OCI-LY7 (cell line): ENCODE results near the gene SLAMF6. TPM values are rescaled to one million over a fixed set of nuclear protein-coding genes. Genes with fewer than 3 reads are reported as not detected.
A peak's percentile ranks its signal among the peaks of the same experiment; 100 is the strongest.

Experiments
- BruUV-seq: library from RNA; stranded (reverse); fragments of 400-500 nt; replicated peaks from 2 replicates; lab custom pipeline; 2021; lab: Mats Ljungman, UMichigan
- CTCF ChIA-PET: fragments of 300-600 bp; sonication (Branson Sonifier 250); formaldehyde crosslinking; loops from one replicate; lab custom pipeline; 2022; ENCODE audit warnings: antibody characterized with exemption; ENCODE audit not compliant: unreplicated experiment; lab: Charles Lee
- POLR2A ChIA-PET: fragments of 300-600 bp; sonication (Branson Sonifier 250); formaldehyde crosslinking; loops from one replicate; lab custom pipeline; 2022; ENCODE audit warnings: antibody characterized with exemption; lab: Charles Lee
- DNase-seq: peaks from one replicate; pipeline ENCODE4 v3.0.0-alpha.2; 2015; ENCODE audit warnings: low spot score
- H2AFZ ChIP-seq: fragments of 200-600 bp; sonication (generic), shearing (Covaris generic); 2 replicates; pipeline ENCODE4 v1.6.1; 2014; ENCODE audit warnings: mild to moderate bottlenecking, antibody characterized with exemption, low read length, moderate library complexity
- H3K27ac ChIP-seq: fragments of 200-600 bp; sonication (generic); 2 replicates; pipeline ENCODE4 v1.5.1; 2014; ENCODE audit warnings: mixed run types, low read depth, mild to moderate bottlenecking, moderate library complexity, low read length, inconsistent platforms; ENCODE audit not compliant: poor library complexity, severe bottlenecking
- H3K36me3 ChIP-seq: fragments of 200-600 bp; sonication (generic); 2 replicates; pipeline ENCODE4 v1.6.1; 2014; ENCODE audit warnings: mild to moderate bottlenecking, antibody characterized with exemption, low read length, moderate library complexity, mixed read lengths; ENCODE audit not compliant: insufficient read depth
- H3K4me1 ChIP-seq: fragments of 200-600 bp; sonication (generic); 2 replicates; pipeline ENCODE4 v1.5.1; 2014; ENCODE audit warnings: mild to moderate bottlenecking, low read length; ENCODE audit not compliant: insufficient read depth, poor library complexity, severe bottlenecking
- H3K4me2 ChIP-seq: fragments of 200-600 bp; sonication (generic); 2 replicates; pipeline ENCODE4 v1.6.1; 2014; ENCODE audit warnings: mild to moderate bottlenecking, low read length
- H3K4me3 ChIP-seq: fragments of 200-600 bp; sonication (generic); 2 replicates; pipeline ENCODE4 v1.5.1; 2014; ENCODE audit warnings: mild to moderate bottlenecking, low read depth, low read length; ENCODE audit not compliant: poor library complexity, severe bottlenecking
- H3K79me2 ChIP-seq: fragments of 200-600 bp; sonication (generic); 2 replicates; pipeline ENCODE4 v1.6.1; 2016; ENCODE audit warnings: low read depth, mild to moderate bottlenecking, low read length, moderate library complexity, mixed read lengths; ENCODE audit not compliant: insufficient read depth
- H3K9me2 ChIP-seq: fragments of 200-600 bp; sonication (generic); 2 replicates; pipeline ENCODE4 v1.6.1; 2016; ENCODE audit warnings: mild to moderate bottlenecking, low read length, mixed read lengths; ENCODE audit not compliant: insufficient read depth
- H3K9me3 ChIP-seq: fragments of 200-600 bp; sonication (generic); 2 replicates; pipeline ENCODE4 v1.6.1; 2014; ENCODE audit warnings: mild to moderate bottlenecking, mixed run types, low read length, mixed read lengths
- H4K20me1 ChIP-seq: fragments of 200-600 bp; sonication (generic); 2 replicates; pipeline ENCODE4 v1.6.1; 2014; ENCODE audit warnings: mild to moderate bottlenecking, antibody characterized with exemption, low read length, moderate library complexity, mixed read lengths; ENCODE audit not compliant: insufficient read depth
- EZH2phosphoT487 ChIP-seq: fragments of 200-600 bp; sonication (generic); IDR thresholded peaks from 2 replicates; pipeline ENCODE4 v1.6.1; 2018; ENCODE audit warnings: low read depth, borderline replicate concordance, mild to moderate bottlenecking, mixed run types, antibody characterized with exemption, low read length, moderate library complexity, mixed read lengths
- intact Hi-C: fragments of 100-400 bp; cut with micrococcal nuclease; formaldehyde crosslinking; loops from one replicate; pipeline ENCODE4 v1.10.0; 2022; ENCODE audit not compliant: unreplicated experiment
- total RNA-seq, 2 experiments: library from RNA; depleted of rRNA in 1 of 2; stranded (reverse); fragments of >200 nt in 1 of 2; shearing (Covaris generic) in 1 of 2; gene quantifications; 2 replicates each; pipeline ENCODE4 v1.2.3, GENCODE V29; 2014 to 2022
- TF ChIP-seq, protein P1 (sequence below): fragments of 200-600 bp; sonication (generic); conservative IDR thresholded peaks from 2 replicates; pipeline ENCODE4 v1.5.1; 2014; ENCODE audit warnings: mild to moderate bottlenecking, antibody characterized with exemption, low read length, moderate library complexity, mixed read lengths

The SLAMF6 gene
- total RNA-seq, 2 experiments from 2014 or later = 43.0 to 65.1 TPM

DNA sequence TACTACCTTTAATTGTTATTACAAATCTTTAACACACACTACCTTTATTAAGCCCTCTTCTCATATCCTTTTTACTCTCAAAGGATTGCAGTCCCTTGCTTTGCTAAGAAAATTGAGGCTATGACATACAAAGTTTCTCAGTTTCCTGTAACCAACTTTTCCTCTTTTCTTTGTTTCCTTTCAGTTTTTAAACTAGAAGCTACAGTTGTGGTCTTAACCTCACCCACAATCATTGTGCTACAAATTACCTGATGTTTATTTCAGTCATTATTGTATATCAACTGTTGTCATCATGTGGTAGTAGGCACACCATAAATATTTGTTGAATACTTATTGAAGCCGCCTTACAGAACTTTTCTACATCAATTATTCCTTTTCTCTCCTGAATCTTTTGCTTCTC lies 51.8 kb downstream of the SLAMF6 start:
- ChIA-PET CTCF (no interaction called here), POLR2A (interaction anchor here (0.9 to 3.5 kb wide), 8 partner anchors 10 to 39 kb away, joined by 3 to 30 read pairs (median 4); no protein-coding TSS in a partner anchor)
- DNase-seq = no peak
- Histone ChIP-seq H3K27ac (peak overlapping the region; percentile 7), H3K9me3 (peaks cover 10% of the 10 kb centered on the region), H3K4me1 (peaks cover 52% of the 10 kb centered on the region), H3K79me2 (no peaks in the 10 kb centered on the region), H3K4me3 (no peak overlapping the region), H2AFZ (peak overlapping the region; percentile 93), H4K20me1 (no peaks in the 10 kb centered on the region), H3K36me3 (no peaks in the 10 kb centered on the region), H3K4me2 (peak overlapping the region; percentile 36), H3K9me2 (no peaks in the 10 kb centered on the region)
- intact Hi-C loops = no loop called here
- BruUV-seq = no TSS peak
- TF ChIP-seq, protein P1, sequence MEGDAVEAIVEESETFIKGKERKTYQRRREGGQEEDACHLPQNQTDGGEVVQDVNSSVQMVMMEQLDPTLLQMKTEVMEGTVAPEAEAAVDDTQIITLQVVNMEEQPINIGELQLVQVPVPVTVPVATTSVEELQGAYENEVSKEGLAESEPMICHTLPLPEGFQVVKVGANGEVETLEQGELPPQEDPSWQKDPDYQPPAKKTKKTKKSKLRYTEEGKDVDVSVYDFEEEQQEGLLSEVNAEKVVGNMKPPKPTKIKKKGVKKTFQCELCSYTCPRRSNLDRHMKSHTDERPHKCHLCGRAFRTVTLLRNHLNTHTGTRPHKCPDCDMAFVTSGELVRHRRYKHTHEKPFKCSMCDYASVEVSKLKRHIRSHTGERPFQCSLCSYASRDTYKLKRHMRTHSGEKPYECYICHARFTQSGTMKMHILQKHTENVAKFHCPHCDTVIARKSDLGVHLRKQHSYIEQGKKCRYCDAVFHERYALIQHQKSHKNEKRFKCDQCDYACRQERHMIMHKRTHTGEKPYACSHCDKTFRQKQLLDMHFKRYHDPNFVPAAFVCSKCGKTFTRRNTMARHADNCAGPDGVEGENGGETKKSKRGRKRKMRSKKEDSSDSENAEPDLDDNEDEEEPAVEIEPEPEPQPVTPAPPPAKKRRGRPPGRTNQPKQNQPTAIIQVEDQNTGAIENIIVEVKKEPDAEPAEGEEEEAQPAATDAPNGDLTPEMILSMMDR = no peak
- TF ChIP-seq EZH2phosphoT487 = no peak

DNA sequence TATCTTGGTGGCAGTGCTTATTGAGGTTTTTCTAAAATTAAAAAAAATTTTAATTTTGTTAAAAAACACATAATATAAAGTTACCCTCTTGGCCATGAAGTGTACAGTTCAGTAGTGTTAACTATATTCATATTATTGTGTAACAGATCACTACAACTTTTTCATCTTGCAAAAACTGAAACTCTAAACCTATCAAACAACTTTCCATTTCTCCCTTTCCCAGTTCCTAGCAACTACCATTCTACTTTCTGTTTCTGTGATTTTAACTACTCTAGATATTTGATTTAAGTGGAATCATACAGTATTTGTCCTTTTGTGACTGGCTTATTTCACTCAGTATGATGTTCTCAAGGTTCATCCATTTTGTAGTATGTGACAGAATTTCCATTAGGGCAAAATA lies 55.5 kb downstream of the SLAMF6 start:
- Histone ChIP-seq H3K4me1 (peaks cover 65% of the 10 kb centered on the region), H3K4me2 (no peak overlapping the region), H3K4me3 (no peak overlapping the region), H3K27ac (no peak overlapping the region), H3K36me3 (no peaks in the 10 kb centered on the region), H2AFZ (peak overlapping the region; percentile 21; the same call in 1 of the 2 replicates), H3K9me3 (peaks cover 21% of the 10 kb centered on the region), H3K79me2 (no peaks in the 10 kb centered on the region), H4K20me1 (no peaks in the 10 kb centered on the region), H3K9me2 (no peaks in the 10 kb centered on the region)
- no peak for DNase-seq
- intact Hi-C loops = no loop called here
- TF ChIP-seq, protein P1 = no peak
- no peak for TF ChIP-seq EZH2phosphoT487
- ChIA-PET POLR2A (interaction anchor here (0.7 to 4.8 kb wide), 4 partner anchors 15 to 205 kb away, joined by 3 to 40 read pairs (median 3); no protein-coding TSS in a partner anchor), CTCF (interaction anchor here (1.2 to 1.7 kb wide), 2 partner anchors 16 to 20 kb away, joined by 3 to 5 read pairs; no protein-coding TSS in a partner anchor)
- BruUV-seq = no TSS peak

DNA sequence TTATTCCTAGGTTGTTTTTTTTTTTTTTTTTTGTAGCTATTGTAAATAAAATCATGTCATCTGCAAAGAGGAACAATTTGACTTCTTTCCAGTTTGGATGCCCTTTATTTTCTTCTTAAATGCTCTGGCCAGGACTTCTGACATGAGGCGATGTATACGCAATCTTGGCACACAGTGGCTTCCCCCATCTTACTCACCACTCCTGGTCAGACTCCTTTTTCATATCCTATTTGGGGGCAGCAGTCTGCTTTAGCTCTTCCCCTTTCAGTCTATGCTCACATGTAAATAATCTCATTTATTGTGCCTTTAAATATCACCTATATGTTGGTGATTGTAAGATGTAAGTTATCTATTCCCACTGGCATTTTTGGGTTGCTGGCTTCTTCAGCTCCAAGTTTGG lies 56.1 kb downstream of the SLAMF6 start:
- peak overlapping the region; percentile 29 for H3K27ac ChIP-seq
- DNase-seq = no peak
- H3K4me1 ChIP-seq = peaks cover 65% of the 10 kb centered on the region
- no peaks in the 10 kb centered on the region for H4K20me1 ChIP-seq
- H3K79me2 ChIP-seq = no peaks in the 10 kb centered on the region
- intact Hi-C loops = no loop called here
- H3K9me2 ChIP-seq = no peaks in the 10 kb centered on the region
- CTCF ChIA-PET = interaction anchor here (1.3 to 1.7 kb wide), 2 partner anchors 15 to 22 kb away, joined by 5 to 6 read pairs; no protein-coding TSS in a partner anchor
- H3K4me3 ChIP-seq = peak overlapping the region; percentile 18
- no TSS peak for BruUV-seq
- peak overlapping the region; percentile 52 for H3K4me2 ChIP-seq
- no peaks in the 10 kb centered on the region for H3K36me3 ChIP-seq
- TF ChIP-seq EZH2phosphoT487 = no peak
- TF ChIP-seq, protein P1 = no peak
- POLR2A ChIA-PET = interaction anchor here (0.6 to 4.8 kb wide), 8 partner anchors 9 to 206 kb away, joined by 3 to 40 read pairs (median 4); partner anchors contain the start of gene SLAMF6
- H3K9me3 ChIP-seq = peaks cover 16% of the 10 kb centered on the region
- H2AFZ ChIP-seq = peak overlapping the region; percentile 74
